ENCODE measurements around the gene STEAP1B. TPM values are rescaled to one million over a fixed set of nuclear protein-coding genes. Genes with fewer than 3 reads are reported as not detected.

The STEAP1B gene
- total RNA-seq, 1 experiment from 2014 or later = 3.2 TPM

GRCh38 chr7:22399091-22399490 lies 100.9 kb downstream of the STEAP1B start:
- no peak overlapping the region for H2AK5ac ChIP-seq (ENCODE audit: insufficient read length, low read length)
- no peak for TF ChIP-seq CTCF (conservative IDR thresholded peaks at IDR 0.05)
- H3K9me3 Mint-ChIP-seq = no peaks in the 10 kb centered on the region

More at GRCh38 chr7:22399091-22399490, 100.9 kb downstream of the STEAP1B start:
- Histone ChIP-seq H3K27me3 (ENCODE audit: insufficient read depth, low read length) (no peaks in the 10 kb centered on the region), H2BK5ac (ENCODE audit: insufficient read length, low read length) (no peak overlapping the region), H3K18ac (ENCODE audit: insufficient read length, low read depth, low read length) (no peak overlapping the region), H3K56ac (ENCODE audit: insufficient read length, low read depth, low read length) (no peak overlapping the region), H4K5ac (ENCODE audit: insufficient read length, low read depth, low read length) (no peak overlapping the region), H2BK15ac (ENCODE audit: low read depth, low read length) (no peak overlapping the region), H3K14ac (ENCODE audit: insufficient read depth, low read length) (no peak overlapping the region), H3K9ac (ENCODE audit: extremely low read depth, insufficient read length, low read length) (no peak overlapping the region), H4K20me1 (ENCODE audit: control insufficient read depth, insufficient read depth, insufficient read length) (no peaks in the 10 kb centered on the region), H3K4ac (ENCODE audit: low read depth, low read length) (no peak overlapping the region), H2AFZ (ENCODE audit: low read length) (no peak overlapping the region), H3K4me2 (ENCODE audit: insufficient read depth, insufficient read length, low read length) (no peak overlapping the region), H4K8ac (replicated peaks; ENCODE audit: insufficient read length, low read depth, low read length) (no peak overlapping the region), H3K23me2 (ENCODE audit: insufficient read length, low read depth, low read length, poor library complexity, severe bottlenecking) (no peaks in the 10 kb centered on the region), H3K79me1 (ENCODE audit: insufficient read depth, low read depth, low read length, poor library complexity, severe bottlenecking) (no peaks in the 10 kb centered on the region), H3K79me2 (ENCODE audit: insufficient read depth, low read length) (no peaks in the 10 kb centered on the region), H2BK12ac (ENCODE audit: insufficient read length, low read depth, low read length) (no peak overlapping the region), H3T11ph (ENCODE audit: low read length) (no peak overlapping the region), H4K91ac (ENCODE audit: insufficient read length, low read depth, low read length) (no peak overlapping the region), H3K4me1 (ENCODE audit: insufficient read depth, low read length) (no peaks in the 10 kb centered on the region), H2BK120ac (ENCODE audit: low read depth, low read length, poor library complexity, severe bottlenecking) (no peak overlapping the region), H3K23ac (ENCODE audit: insufficient read length, low read depth, low read length) (no peak overlapping the region), H2BK20ac (ENCODE audit: low read depth, low read length, poor library complexity, severe bottlenecking) (no peak overlapping the region), H3K27ac (ENCODE audit: insufficient read length, low read depth, low read length) (no peak overlapping the region), H3K9me3 (ENCODE audit: control insufficient read depth, low read depth, low read length) (no peaks in the 10 kb centered on the region)
- no peaks in the 10 kb centered on the region for H3K36me3 Mint-ChIP-seq (ENCODE audit: insufficient read depth in 1 of 3, low read depth in 3 of 3)
- no peak for DNase-seq
- H3K27ac Mint-ChIP-seq = no peak overlapping the region
- no peaks in the 10 kb centered on the region for H3K27me3 Mint-ChIP-seq (ENCODE audit: low read depth)
- H3K4me3 Mint-ChIP-seq = no peak overlapping the region
- H3K4me1 Mint-ChIP-seq = peaks cover 8 to 9% of the 10 kb centered on the region in 2 experiments
